ENCODE results near the gene KREMEN1.

KREMEN1 gene

DNA sequence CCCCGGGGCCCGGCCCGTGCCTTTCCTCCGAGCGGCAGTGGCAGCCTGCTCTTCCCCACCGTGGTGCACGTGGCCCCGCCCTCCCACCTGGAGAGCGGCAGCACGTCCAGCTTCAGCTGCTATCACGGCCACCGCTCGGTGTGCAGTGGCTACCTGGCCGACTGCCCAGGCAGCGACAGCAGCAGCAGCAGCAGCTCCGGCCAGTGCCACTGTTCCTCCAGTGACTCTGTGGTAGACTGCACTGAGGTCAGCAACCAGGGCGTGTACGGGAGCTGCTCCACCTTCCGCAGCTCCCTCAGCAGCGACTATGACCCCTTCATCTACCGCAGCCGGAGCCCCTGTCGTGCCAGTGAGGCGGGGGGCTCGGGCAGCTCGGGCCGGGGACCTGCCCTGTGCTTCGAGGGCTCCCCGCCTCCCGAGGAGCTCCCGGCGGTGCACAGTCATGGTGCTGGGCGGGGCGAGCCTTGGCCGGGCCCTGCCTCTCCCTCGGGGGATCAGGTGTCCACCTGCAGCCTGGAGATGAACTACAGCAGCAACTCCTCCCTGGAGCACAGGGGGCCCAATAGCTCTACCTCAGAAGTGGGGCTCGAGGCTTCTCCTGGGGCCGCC lies 23.1 kb upstream of the KREMEN1 start:
- peak; percentile 45 for DNase-seq

DNA sequence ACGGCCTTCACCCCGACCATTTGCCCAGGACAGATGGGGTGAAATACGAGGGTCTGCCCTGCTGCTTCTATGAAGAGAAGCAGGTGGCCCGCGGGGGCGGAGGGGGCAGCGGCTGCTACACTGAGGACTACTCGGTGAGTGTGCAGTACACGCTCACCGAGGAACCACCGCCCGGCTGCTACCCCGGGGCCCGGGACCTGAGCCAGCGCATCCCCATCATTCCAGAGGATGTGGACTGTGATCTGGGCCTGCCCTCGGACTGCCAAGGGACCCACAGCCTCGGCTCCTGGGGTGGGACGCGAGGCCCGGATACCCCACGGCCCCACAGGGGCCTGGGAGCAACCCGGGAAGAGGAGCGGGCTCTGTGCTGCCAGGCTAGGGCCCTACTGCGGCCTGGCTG lies 22.4 kb upstream of the KREMEN1 start:
- no peak for DNase-seq

DNA sequence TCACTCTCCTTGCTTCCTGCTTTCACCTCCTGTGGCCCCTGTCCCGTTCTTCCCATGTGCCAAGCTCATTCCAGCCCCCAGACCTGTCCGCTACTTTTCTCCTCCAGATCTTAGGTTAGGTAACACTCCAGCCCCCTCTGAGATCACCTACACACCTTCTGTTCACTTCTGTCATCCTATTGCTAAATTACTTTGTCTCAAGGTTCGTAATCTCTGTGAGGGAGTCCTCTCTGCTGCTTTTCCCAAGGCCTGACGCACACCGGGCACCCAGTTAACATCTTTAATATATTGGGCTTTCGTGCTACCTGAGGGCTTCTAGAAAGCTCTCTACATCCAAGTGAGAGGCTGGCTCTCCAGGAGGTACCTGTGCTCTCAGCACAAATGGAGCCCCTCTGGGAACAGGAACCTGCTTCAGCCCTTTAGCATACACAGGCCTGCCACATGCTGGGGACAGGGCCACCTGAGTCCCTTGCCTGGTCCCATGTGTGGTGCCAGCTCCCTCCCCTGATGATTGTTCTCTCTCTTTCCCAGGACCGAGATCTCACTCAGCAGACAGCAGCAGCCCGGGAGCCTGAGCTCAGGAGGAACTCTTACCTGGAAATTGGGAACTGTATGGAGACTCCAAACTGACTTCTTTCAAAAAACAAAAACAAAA lies 19.7 kb upstream of the KREMEN1 start:
- DNase-seq: no peak

DNA sequence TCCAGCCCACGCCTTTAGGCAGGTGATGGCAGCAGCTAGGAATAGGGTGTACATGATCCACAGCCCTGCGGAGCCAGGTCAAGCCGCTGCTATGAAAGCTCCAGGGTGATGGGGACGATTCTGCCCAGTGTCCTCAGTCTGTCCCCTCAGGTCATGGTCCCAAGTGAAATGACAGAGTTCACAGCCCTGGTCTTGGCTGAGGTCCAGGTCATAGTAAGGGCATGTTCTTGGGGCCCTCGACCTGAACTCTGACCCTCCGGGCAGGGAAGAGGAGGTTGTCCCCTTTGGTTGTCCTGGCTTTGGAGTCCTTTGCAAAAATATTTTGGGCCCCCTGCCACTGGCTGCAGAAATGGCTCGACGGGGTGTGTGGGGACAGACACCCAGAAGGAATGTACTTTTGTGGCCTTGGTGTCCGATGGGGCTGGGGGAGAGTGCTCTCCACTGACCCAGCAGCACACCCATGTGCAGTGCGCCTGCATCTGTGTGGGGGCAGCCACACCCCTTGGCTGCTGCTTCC lies 18.5 kb upstream of the KREMEN1 start:
- DNase-seq: no peak

DNA sequence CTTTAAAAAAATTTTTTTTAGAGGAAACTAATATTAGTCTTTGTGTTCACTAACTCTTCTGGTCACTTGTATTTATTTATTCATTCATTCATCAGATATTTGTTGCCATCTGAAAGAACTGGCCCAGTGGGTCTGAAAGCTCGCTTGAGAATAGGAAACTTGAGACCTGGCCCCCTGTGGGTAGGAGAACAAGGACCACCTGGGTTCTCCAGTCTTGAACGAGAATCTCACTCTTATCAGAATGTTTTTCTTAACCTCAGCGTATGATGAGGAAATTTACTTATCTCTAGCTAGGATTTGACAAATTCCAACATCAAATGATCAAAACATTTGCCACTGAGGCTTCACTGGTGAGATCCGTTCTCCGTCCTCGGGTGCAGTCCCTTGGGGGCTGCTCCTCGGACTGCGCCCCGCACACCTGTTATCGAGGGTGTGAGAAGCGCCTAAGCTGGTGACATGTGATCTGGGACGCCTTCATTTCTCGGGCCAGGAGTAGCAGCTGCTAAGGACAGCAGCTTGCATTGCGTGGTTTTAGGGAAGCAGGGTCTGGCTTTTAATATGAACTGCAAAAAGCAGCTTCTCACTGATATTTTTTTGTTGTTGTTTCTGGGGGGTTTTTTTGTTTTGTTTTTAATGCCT lies 17.5 kb upstream of the KREMEN1 start:
- DNase-seq: no peak

DNA sequence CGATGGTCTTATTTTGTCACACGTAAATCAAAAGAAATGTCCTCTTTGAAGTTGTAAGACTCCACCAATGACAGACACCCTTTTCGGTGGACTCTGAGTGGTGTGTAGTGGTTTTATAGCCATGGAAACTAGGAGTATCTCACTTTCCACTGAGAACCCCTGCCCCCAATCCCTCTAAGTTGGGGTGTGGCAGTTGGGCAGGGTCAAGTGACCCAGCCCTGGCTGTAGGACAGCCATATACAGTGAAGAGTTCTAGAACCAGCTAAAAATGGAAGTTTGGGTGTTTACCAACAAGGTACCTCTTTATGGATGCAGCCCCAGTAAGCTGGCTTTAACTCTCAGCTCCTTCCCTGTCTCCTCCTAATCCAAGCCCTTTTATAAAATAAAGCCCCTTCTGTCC lies 16.4 kb upstream of the KREMEN1 start:
- no peak for DNase-seq

DNA sequence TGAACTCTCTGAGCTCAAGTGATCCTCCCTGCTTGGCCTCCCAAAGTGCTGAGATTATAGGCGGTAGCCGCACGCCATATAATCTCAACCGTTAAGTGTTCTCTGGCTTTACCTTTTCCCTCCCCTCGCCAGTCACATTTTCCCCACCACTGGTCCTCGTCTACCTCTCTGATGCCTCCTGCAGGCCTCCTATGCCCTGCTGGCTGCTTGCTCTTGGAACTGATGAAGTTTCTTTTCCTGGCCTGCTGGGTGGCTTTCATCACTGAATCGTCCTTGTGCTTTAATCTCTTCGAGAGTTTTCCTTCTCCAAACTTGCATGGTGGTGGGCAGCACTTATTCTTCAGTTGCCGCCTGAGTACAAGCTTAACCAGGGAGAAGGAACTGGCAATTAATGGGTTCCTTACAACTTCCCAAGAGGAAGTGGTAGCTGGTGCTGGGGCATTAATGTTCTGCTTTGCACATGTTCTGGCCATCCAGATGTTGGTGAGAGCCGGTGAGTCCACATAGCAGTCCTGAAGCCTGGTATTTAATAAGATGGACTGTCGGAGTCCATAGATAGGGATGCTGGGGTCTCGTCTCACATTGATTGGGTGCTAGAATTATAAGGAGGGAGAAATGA lies 12.5 kb upstream of the KREMEN1 start:
- no peak for DNase-seq

DNA sequence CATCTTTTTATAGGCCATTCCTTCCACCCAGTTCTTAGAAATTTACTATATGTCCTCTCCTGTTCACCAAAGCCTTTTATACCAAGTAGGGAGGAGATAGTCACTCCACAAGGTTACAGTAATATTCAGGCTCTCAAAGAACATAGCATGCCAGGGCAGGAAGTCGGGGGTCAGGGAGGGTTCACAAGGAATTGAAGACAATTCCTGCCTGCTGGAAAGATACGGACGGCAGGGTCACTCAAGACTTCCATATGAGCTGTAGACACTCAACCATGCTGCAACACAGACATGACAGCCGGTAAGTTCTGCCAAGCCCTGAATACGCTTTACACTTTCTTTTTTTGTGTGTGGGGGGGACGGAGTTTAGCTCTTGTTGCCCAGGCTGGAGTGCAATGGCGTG lies 11.9 kb upstream of the KREMEN1 start:
- no peak for DNase-seq

DNA sequence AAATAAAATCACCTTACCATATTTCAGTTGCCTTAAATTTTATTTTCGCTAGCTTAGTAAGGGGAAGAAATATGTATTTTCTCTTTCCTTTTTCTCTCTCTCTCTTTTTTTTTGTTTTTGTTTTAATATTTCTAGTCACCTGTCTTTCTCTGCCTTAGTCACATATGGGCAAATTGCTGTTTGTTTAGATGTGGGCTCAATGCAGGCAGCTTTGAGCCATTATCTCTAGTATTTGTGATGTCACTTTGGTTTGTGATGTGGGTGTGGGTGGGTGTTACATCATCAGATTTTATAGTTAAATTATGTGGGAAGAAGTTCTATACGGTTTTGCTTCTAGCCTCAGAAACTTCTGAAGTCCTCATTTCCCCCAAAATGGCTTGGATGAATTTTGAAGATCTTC lies 11.1 kb upstream of the KREMEN1 start, which contains the start of gene C22orf31:
Gene C22orf31 (minus strand): TSS at position 59 of the 400 bp plus-strand sequence. CDS start 39 bp downstream, at position 20.
- no peak for DNase-seq

DNA sequence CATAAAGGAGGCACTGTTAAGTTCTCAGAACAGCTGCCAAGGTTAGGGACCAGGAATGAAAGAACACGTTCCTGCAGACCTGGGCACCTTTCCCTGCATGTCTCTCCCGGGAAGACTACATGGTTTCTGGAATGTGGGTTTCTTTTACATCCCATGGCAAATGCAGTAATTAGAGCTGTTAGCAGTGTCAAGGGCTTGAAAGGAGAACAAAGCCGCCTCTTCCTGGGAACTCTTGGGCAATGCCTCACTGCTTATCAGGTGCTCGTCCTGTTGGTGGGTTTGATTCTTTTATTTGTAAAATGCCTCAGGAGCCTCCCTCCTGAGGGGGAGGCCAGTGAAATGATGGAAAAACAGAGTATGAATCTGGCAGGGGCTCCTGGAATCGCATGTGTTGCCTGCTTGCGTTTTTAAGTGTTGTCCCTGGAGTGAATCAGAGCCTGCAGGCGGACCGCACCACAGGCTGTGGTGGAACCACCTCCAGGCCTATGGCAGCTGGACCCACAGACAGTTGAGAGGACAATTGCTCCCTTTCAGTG lies 10.5 kb upstream of the KREMEN1 start:
- no peak for DNase-seq

DNA sequence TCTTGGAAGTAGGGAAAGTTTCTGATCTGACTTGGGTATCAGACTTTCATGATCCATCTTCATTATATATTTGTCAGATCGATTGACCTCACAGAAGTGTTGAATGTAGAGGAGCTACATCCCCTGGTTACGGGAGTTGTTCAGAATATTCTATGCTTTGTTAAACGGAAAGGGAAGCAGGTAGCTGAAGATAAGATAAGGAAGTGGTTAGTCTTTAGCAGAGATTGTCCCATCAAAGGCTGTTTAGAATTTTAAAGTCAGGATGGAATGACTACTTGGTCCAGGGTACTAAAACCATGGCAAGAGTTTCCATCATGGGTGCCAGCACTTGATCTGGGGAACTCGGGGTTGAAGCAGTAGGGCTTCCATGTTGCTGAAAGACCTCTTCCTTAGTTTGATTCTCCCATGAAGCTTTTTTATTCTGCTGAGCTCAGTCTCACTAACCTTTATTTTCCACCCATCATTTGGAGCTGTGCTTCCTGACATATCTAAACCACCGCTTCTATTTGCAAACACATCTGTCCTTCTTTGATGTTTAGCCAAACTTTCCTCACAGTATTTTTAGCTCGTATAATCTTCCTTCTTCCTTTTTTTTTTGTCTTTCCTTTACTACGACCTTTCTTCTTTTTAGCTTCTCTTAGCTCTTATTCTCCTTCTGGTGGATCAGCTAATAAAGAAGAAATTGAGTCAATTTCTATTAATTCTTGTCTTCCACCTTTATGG lies 7.2 kb upstream of the KREMEN1 start:
- no peak for DNase-seq

DNA sequence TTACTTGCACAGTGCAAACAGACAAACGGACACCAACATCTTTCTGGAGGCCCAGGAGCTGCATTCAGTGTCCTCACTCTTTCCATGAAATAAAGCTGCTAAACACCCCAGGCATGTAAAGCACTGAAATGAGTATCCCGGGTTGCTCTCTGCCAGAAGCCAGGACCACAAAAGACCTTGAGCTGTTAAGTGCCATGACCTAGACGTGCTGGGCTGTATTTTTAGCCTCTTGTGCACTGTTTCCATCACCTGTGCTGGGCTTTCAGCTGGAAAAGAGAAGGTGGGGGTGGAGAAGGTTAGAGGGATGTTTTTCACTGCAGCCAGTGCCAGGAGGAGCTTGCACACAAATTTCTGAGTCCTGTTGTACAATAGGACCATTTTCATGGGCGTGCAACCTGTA lies 3.4 kb upstream of the KREMEN1 start:
- no peak for DNase-seq

DNA sequence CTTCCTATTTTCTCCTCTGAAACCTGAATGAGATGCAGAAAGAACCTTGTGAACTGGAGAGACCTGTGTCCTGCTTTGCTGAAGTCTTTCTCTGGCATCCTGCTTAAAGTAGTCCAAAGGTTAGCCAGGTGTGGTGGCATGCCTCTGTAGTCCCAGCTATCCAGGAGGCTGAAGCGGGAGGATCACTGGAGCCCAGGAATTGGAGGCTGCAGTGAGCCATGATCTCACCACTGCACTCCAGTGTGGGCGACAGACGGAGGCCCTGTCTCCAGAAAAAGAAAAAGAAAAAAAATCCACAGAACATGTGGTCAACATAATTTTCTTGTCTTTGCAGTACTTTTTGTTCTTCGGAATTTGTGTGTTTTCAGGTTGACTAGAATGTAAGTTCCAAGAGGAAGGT lies 2.3 kb upstream of the KREMEN1 start:
- DNase-seq: no peak

DNA sequence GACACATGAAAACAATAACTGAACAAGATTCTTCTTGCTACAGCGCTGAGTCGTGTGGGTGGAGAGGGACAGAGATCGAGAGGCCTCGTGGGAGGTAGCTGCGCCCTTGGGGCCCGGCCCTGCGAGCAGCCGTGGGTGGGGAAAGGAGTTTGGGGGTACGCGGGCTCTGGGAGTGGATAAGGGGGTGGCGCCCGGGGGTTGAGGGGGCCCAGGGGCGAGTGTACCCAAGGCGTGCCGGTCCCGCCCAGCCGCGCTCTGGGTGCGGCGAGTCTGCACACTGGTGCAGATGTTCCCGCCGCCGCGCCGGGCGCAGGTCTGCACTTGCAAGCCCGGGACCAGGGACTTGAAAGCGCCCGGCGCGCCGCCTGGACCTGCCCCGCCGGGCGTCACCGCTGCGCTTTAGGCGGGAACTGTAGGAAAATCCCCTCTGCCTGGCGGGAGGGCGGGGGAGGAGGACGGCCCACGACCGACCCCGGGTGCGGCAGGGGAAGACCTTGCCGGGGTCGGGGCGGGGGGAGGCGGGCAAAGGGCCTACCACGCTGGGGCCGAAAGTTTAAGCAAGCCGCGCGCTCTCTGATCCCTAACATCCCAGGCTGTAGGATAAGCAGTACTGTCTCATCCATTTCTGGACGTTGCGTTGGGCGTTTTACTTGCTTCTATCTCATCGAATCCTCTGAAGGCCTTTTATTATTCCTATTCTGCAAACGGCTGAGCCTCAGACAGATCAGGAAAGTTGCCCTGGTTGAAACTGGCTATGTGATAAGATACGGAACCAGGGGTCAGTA lies 1.4 kb upstream of the KREMEN1 start:
- DNase-seq: peak; percentile 35

DNA sequence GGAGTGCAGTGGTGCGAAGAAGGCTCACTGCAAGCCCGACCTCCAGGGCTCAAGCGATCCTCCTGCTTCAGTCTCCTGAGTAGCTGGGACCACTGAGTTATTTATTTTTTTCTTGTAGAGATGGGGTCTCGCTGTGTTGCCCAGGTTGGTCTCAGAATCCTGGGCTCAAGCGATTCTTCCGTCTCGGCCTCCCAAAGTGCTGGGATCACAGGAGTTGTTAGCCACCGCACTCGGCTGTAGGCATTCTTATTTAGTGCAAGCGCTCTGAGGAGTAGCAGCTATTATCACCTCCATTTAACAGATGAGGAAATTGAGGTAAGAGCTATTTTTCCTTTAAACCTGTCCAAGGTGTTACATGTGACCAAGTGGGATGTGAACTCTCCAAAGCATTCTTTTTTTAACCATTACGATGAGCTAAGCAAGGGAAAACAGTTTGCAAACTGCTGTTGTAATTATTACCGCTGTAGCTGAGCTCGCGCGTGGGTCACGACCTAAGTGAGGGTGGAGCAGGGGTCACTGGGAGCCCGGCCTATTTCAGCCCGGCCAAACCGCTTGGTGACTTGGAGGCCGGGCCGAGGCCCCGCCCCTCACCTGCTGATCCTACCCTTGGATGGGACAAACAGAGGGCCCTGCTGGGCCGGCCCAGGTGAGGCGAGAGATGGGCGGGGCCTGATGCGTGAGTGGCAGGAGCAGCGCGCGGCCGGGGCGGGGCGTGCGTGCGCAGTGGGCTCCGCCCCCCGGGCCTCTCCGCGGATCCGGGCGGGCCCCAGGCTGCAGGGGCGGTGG lies 449 bp upstream of the KREMEN1 start:
- DNase-seq: peak; percentile 76

DNA sequence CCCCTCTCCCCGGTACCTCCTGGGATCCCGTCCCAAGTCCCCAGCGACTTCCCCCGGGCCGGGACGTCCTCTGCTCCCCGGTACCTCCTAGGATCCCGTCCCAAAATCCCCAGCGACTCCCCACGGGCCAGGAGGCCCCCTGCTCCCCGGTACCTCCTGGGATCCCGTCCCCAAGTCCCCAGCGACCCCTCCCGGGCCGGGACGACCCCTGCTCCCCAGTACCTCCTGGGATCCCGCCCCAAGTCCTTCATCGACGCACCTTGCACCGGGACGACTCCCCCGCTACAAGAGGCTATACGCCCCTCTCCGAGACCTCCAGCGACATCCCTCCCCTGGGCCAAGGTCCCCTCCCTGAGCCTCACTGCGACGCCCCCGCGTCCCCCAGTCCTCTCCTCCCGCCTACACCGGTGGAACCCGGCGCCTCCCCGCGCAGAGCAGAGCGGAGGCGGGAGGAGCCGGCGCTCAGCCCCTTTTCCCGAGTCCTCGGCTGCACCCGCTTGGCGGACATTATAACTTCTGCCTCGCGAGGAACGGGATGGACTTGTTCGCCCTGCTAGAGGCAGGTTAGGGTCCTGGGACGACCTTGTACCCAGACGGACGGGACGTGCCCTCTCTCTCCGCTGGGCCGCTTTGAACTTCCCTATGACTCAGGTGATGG lies 912 bp downstream of the KREMEN1 start:
- DNase-seq: no peak

DNA sequence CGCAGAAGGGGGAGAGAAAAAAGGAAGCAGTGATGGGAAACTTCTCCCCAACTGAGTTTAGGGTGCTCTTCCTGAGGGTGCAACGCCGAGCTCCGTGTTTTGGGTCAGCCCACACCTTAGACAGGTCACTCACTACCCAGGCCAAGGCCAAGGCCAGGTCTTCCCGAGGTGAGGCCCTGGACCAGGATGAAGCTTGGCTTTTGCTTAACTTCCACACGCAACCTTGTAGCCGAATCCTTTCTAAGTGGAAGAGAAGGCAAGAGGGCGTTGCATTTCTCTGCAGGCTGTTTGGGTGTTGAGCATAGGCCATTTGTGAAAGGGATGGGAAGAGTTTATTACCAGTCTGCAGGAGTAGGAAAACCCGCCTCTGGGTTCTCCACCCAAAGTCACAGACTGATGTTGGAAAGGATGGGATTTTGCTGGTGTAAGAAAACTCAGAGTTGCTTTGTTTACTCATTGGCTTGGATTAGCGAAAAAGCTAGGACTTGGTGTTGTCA lies 1.5 kb downstream of the KREMEN1 start:
- no peak for DNase-seq

DNA sequence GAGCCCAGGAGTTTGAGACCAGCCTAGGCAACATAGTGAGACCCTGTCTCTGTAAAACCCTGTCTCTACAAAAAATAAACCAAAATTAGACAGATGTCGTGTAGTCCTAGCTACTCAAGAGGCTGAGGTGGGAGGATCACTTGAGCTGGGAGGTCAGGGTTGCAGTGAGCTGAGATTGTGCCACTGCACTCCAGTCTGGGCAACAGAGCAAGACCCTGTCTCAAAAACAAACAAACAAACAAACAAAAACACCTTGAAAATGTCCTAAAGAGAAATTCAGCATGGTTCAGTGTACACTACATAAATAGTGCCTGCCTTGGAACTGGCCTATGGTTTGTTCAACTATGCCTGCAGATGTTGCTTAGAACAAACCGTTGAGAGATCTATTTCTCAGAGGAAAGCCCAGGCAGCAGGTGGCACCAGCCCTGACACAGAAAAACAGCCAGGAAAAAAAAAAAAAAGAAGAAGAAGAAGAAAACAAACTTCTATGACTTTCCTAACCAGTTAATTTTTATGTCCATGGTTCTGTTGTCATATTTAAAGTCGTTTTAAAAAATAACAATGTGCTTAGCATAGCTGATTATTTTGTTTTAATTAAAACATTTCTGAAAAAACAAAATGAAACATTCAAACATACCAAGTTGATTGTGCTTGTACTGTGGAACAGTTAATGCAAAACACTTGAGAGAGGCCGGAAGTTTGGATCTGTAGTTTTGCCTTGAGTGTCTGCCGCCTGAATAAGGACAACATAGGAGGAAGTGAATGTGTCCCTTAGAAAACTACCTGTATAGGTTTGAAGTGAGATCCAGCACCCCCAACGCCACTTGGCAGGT lies 5.4 kb downstream of the KREMEN1 start:
- peak; percentile 50 for DNase-seq

DNA sequence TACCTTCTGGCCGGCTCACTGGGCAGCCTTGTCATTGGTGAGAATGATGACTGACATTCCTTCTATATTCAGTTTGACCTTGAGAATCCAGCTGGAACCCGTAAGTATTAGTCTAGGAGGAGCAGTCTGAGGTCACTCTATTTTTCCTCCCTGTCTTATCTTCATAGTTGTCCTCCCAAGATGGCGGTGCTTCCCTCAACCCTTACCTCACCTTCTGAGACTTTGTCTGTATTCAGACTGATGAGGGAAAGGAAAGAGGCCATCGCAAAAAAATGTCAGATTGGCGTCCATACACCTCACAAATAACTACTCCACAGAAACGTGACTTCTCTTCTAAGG lies 6.0 kb downstream of the KREMEN1 start:
- no peak for DNase-seq
